ENCODE measurements around the gene ARMC2. TPM values are rescaled to one million over a fixed set of nuclear protein-coding genes. Genes with fewer than 3 reads are reported as not detected.
"Not testable (repeated sequence)": the region's sequence is repeated elsewhere in the genome, so short reads cannot be mapped to it uniquely, and the experiment has no call there.

The ARMC2 gene
- total RNA-seq, 1 experiment from 2014 or later, result 12.6 TPM

- H3K4me3 ChIP-seq (ENCODE audit: low read depth, low read length, poor library complexity, severe bottlenecking), result no peak overlapping the region
- H3K27ac ChIP-seq (ENCODE audit: low read depth, low read length, poor library complexity, severe bottlenecking), result no peak overlapping the region
- H3K9me3 ChIP-seq (ENCODE audit: low read depth, low read length, poor library complexity, severe bottlenecking), result peaks cover under 1% of the 10 kb centered on the region
- no peaks in the 10 kb centered on the region for H3K27me3 ChIP-seq (replicated peaks; ENCODE audit: insufficient read depth, low read depth, low read length, poor library complexity)
- DNase-seq (ENCODE audit: low spot score), result no peak
- TF ChIP-seq CTCF (conservative IDR thresholded peaks at IDR 0.05; ENCODE audit: low read depth, low read length) (no peak), EZH2 (IDR thresholded peaks at IDR 0.05; ENCODE audit: borderline replicate concordance, low read depth, low read length, poor library complexity, severe bottlenecking) (no peak)
- BruUV-seq (replicated peaks), result no TSS peak
- H3K4me1 ChIP-seq (ENCODE audit: insufficient read depth, low read length, poor library complexity, severe bottlenecking), result peaks cover 13% of the 10 kb centered on the region
- POLR2A ChIA-PET (ENCODE audit: low non-redundant PET), result no interaction called here
- no peaks in the 10 kb centered on the region for H3K36me3 ChIP-seq (ENCODE audit: insufficient read depth, low read length, poor library complexity, severe bottlenecking)
- intact Hi-C loops (cut with micrococcal nuclease; ENCODE audit: unreplicated experiment), result no loop called here
- CTCF ChIA-PET, result no interaction called here
These were observed 14.4 kb downstream of the ARMC2 start for GRCh38 chr6:108862479-108863191.

- CTCF ChIA-PET; H3K36me3 ChIP-seq (ENCODE audit: insufficient read depth, low read length, poor library complexity, severe bottlenecking); H3K27me3 ChIP-seq (replicated peaks; ENCODE audit: insufficient read depth, low read depth, low read length, poor library complexity); H3K9me3 ChIP-seq (ENCODE audit: low read depth, low read length, poor library complexity, severe bottlenecking); H3K4me3 ChIP-seq (ENCODE audit: low read depth, low read length, poor library complexity, severe bottlenecking); BruUV-seq (replicated peaks); intact Hi-C loops (cut with micrococcal nuclease; ENCODE audit: unreplicated experiment); POLR2A ChIA-PET (ENCODE audit: low non-redundant PET); DNase-seq (ENCODE audit: low spot score): not testable (repeated sequence)
- Histone ChIP-seq H3K4me1 (ENCODE audit: insufficient read depth, low read length, poor library complexity, severe bottlenecking) (peaks cover 13% of the 10 kb centered on the region), H3K27ac (ENCODE audit: low read depth, low read length, poor library complexity, severe bottlenecking) (peak overlapping the region; percentile 47)
These were observed 17.6 kb downstream of the ARMC2 start for GRCh38 chr6:108865751-108866286.

- POLR2A ChIA-PET (ENCODE audit: low non-redundant PET), result no interaction called here
- TF ChIP-seq CTCF (conservative IDR thresholded peaks at IDR 0.05; ENCODE audit: low read depth, low read length), result no peak
- no peak for TF ChIP-seq EZH2 (IDR thresholded peaks at IDR 0.05; ENCODE audit: borderline replicate concordance, low read depth, low read length, poor library complexity, severe bottlenecking)
- H3K4me3 ChIP-seq (ENCODE audit: low read depth, low read length, poor library complexity, severe bottlenecking), result no peak overlapping the region
These were observed 18.6 kb downstream of the ARMC2 start for GRCh38 chr6:108866798-108867197.

GRCh38 chr6:108868647-108869046 is 20.4 kb downstream of the ARMC2 start:
- no peaks in the 10 kb centered on the region for H3K9me3 ChIP-seq (ENCODE audit: low read depth, low read length, poor library complexity, severe bottlenecking)
- BruUV-seq (replicated peaks), result no TSS peak
- H3K4me3 ChIP-seq (ENCODE audit: low read depth, low read length, poor library complexity, severe bottlenecking), result no peak overlapping the region
- H3K4me1 ChIP-seq (ENCODE audit: insufficient read depth, low read length, poor library complexity, severe bottlenecking), result peaks cover 13% of the 10 kb centered on the region
- no peak for DNase-seq (ENCODE audit: low spot score)
- no peaks in the 10 kb centered on the region for H3K36me3 ChIP-seq (ENCODE audit: insufficient read depth, low read length, poor library complexity, severe bottlenecking)
- ChIA-PET POLR2A (ENCODE audit: low non-redundant PET) (no interaction called here), CTCF (no interaction called here)
- intact Hi-C loops (cut with micrococcal nuclease; ENCODE audit: unreplicated experiment), result no loop called here
- H3K27me3 ChIP-seq (replicated peaks; ENCODE audit: insufficient read depth, low read depth, low read length, poor library complexity), result no peaks in the 10 kb centered on the region
- TF ChIP-seq CTCF (conservative IDR thresholded peaks at IDR 0.05; ENCODE audit: low read depth, low read length) (no peak), EZH2 (IDR thresholded peaks at IDR 0.05; ENCODE audit: borderline replicate concordance, low read depth, low read length, poor library complexity, severe bottlenecking) (no peak)
- H3K27ac ChIP-seq (ENCODE audit: low read depth, low read length, poor library complexity, severe bottlenecking), result no peak overlapping the region

More at GRCh38 chr6:108866798-108867197, 18.6 kb downstream of the ARMC2 start:
- H3K4me1 ChIP-seq (ENCODE audit: insufficient read depth, low read length, poor library complexity, severe bottlenecking), result peaks cover 13% of the 10 kb centered on the region
- no peak for DNase-seq (ENCODE audit: low spot score)
- no peaks in the 10 kb centered on the region for H3K36me3 ChIP-seq (ENCODE audit: insufficient read depth, low read length, poor library complexity, severe bottlenecking)
- H3K27me3 ChIP-seq (replicated peaks; ENCODE audit: insufficient read depth, low read depth, low read length, poor library complexity), result no peaks in the 10 kb centered on the region
- no peak overlapping the region for H3K27ac ChIP-seq (ENCODE audit: low read depth, low read length, poor library complexity, severe bottlenecking)
- H3K9me3 ChIP-seq (ENCODE audit: low read depth, low read length, poor library complexity, severe bottlenecking), result no peaks in the 10 kb centered on the region
- BruUV-seq (replicated peaks), result no TSS peak
- CTCF ChIA-PET, result no interaction called here
- intact Hi-C loops (cut with micrococcal nuclease; ENCODE audit: unreplicated experiment), result no loop called here
